SK-N-MC (cell line): ENCODE results near the gene LTK.

Experiments used
- EZH2 ChIP-seq: fragments of 200-600 bp; sonication (generic); IDR thresholded peaks from one replicate; pipeline ENCODE4 v1.6.1; 2017; ENCODE audit warnings: antibody characterized with exemption
- FOXP2 ChIP-seq: optimal IDR thresholded peaks from 2 replicates; pipeline ENCODE3; 2011; ENCODE audit warnings: mild to moderate bottlenecking, moderate library complexity; ENCODE audit not compliant: insufficient read depth; ENCODE audit errors: extremely low read length, control extremely low read depth
- POLR2AphosphoS5 ChIP-seq: IDR thresholded peaks from 2 replicates; pipeline ENCODE4 v1.6.1; 2012; ENCODE audit warnings: mild to moderate bottlenecking, low read depth, low read length, borderline replicate concordance

- TF ChIP-seq EZH2: no peak
- no peak for TF ChIP-seq POLR2AphosphoS5
- no peak for TF ChIP-seq FOXP2
Measured at GRCh38 chr15:41495736-41496599, 17.7 kb downstream of the LTK start.
